Measurements from ENCODE around the gene CFAP61. TPM values are rescaled to one million over a fixed set of nuclear protein-coding genes. Genes with fewer than 3 reads are reported as not detected.

The CFAP61 gene
- polyA plus RNA-seq, 3 donors = 3.3 to 4.9 (median 4.3) TPM

DNA sequence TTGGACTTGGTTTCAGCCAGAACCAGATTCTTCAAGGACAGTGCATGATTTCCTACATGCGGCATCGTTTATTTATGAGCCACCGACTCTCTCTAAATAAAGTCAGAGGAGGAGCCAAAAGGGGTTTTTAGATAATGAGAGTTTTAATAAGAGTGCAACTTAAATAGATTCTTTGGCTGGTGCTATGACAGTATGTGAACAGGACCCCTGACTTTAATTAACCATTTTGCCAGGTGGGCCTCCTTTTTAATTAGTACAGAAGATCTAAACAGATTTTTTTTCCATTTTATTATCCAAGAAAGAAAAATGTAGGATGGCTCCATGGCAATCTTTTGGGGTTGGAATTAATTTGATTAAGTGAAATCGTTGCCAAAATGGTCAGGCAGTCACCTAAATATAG lies 240.8 kb downstream of the CFAP61 start:
- no peak for DNase-seq (ENCODE audit: extremely low read depth in 1 of 11, low read depth in 9 of 11, low spot score in 4 of 11)

- no peak for DNase-seq (ENCODE audit: extremely low read depth in 1 of 11, low read depth in 9 of 11, low spot score in 4 of 11)
Measured at GRCh38 chr20:20293691-20294385, 241.5 kb downstream of the CFAP61 start.

DNA sequence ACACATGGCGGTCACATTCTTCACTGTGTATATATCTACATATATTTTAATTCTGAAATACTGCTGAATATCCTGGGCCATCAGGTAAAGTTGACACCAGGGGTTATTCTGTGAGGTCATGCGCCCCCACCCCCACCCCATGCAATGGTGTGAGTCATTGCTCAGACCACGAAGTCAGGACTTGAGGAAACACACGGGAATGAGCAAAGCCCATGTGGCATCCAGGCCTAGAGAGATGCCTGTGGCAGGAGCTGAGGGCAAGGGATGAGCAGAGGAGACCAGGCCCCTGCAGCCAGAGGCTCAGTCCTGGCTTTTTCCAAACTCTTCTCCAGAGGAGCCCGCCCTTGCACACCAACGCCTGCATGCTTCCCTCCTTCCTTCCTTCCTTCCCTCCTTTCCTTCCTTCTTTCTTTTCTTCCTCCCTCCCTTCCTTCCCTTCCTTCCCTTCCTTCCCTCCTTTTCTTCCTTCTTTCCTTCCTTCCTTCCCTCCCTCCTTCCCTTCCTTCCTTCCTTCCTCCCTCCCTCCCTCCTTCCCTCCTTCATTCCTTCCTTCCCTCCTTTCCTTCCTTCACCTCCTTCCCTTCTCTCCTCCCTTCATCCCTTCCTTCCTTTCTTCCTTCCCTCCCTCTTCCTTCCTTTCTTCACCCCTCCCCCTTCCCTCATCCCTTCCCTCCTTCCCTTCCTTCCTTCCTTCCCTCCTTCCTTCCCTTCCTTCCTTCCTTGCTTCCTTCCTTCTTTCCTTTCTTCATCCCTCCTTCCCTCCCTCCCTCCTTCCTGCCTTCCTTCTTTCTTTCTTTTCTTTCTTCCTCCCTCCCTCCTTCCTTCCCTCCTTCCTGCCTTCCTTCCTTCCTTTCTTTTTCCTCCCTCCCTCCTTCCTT lies 243.5 kb downstream of the CFAP61 start:
- no peak for DNase-seq (ENCODE audit: extremely low read depth in 1 of 11, low read depth in 9 of 11, low spot score in 4 of 11)

GRCh38 chr20:20297181-20297580 lies 244.8 kb downstream of the CFAP61 start:
- DNase-seq (ENCODE audit: extremely low read depth in 1 of 11, low read depth in 9 of 11, low spot score in 4 of 11) = no peak

DNA sequence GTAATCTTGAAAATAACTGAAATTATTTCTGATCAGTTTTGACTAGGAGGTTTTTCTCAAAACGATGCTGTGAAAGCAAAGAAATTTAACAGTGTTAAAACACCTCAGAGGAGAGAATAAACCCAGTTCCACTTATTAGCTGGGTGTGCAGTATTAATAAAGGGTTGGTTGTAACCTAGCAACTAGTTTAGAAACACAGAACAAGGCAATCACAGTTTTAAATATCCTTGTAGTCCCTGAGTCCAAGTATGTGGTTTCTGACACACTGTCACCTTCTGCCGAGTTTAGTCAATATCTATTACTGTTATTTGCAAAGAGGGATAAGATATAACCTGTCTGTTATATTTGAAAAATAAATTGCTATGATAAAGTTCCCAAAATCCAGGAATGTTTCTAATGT lies 245.4 kb downstream of the CFAP61 start:
- DNase-seq (ENCODE audit: extremely low read depth in 1 of 11, low read depth in 9 of 11, low spot score in 4 of 11) = no peak

DNA sequence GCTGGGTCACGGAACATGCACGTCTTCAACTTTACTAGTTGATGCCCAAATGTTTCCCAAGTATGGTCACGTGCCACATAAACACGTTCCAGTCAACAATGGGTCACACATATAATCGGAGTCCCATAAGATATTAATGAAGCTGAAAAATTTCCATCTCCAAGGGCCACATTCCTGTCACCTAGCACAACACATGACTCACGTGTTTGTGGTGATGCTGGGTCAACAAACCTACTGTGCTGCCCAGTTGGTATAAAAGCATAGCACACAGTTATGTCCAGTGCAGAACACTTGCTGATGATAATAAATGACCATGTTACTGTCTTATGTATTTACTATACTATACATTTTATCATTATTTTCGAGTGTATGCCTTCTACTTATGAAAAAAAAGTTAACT lies 247.6 kb downstream of the CFAP61 start:
- DNase-seq (ENCODE audit: extremely low read depth in 1 of 11, low read depth in 9 of 11, low spot score in 4 of 11) = no peak

- no peak for DNase-seq (ENCODE audit: extremely low read depth in 1 of 11, low read depth in 9 of 11, low spot score in 4 of 11)
Measured at GRCh38 chr20:20303320-20303719, 251.0 kb downstream of the CFAP61 start.

DNA sequence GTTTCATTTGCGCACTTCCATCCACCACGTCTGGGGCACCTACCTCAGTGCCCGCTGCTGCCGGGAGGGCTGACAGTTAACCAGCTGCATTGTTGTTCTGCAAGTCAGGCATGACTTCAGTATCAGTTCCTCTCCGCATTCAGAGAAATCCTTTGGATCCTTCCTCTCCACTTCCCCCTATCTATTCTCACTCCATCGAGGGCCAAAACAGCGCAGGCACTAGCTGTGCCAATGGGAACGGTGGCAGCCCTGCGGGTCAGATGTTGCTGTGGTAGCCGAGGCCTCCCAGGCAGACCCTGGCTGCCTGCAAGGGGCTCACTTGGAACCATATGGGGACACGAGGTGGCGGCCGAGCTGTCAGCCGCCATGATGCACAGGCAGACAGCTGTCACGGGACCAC lies 251.4 kb downstream of the CFAP61 start:
- DNase-seq (ENCODE audit: extremely low read depth in 1 of 11, low read depth in 9 of 11, low spot score in 4 of 11) = no peak

DNA sequence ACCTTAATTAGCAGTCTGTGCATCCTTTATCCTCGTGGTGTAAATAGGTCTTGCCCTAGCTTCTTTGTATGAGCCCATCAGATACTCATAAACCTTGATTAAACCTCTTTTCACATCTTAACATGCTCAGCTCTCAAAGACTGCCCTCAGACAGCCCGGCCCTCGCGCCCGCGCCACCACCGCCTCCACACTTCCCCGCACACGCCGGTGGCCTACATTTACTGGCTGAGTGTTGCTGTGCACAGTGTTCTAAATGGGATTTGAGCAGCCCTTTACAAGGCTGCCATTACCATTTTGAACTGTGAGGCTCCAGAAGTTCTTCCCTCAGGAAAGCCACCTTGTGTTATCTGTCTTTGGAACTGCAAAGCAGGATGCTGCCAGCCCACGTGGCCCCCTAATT lies 252.6 kb downstream of the CFAP61 start:
- DNase-seq (ENCODE audit: extremely low read depth in 1 of 11, low read depth in 9 of 11, low spot score in 4 of 11) = no peak

GRCh38 chr20:20312562-20312961 lies 260.2 kb downstream of the CFAP61 start:
- DNase-seq (ENCODE audit: extremely low read depth in 1 of 11, low read depth in 9 of 11, low spot score in 4 of 11) = no peak

- no peak for DNase-seq (ENCODE audit: extremely low read depth in 1 of 11, low read depth in 9 of 11, low spot score in 4 of 11)
Measured at GRCh38 chr20:20317195-20317594, 264.9 kb downstream of the CFAP61 start.

- DNase-seq (ENCODE audit: extremely low read depth in 1 of 11, low read depth in 9 of 11, low spot score in 4 of 11) = no peak
Measured at GRCh38 chr20:20317621-20318364, 265.5 kb downstream of the CFAP61 start.

DNA sequence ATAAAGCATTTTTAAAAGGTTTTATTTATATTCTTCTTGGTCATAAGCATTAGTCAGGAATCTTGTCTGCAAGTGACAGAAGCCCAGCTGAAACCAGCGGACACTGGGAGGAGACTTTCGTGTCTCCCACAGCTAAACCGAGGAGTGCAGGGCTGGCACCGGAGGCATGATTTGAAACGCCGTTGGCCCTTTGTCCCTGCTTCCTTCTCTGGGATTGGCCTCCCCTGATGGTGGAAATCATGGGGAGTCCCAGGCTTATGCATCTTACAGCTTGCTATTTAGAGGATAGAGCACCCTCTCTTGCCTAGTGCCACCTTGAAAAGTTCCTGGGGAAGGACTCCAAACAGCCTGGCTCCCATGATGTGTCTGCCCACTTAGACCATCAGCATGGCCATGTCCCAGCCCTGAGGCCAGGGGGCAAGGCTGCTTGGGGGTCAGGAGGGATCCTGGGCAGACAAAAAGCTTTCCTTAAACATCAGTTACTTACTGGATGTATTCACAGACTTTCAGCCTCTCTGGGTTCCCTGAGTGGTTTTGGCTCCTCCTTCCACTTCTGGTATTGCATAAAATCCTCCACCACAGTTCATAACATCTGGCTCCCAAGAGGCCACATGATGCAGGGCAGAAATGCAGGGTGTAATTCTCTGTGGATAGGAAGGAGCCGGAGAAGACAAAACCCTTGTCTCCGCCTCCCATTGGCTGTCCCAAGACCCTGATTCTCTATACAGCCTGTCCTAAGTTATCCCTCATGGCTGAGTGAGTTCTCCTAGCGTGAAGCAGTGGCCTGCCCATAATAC lies 266.2 kb downstream of the CFAP61 start:
- DNase-seq (ENCODE audit: extremely low read depth in 1 of 11, low read depth in 9 of 11, low spot score in 4 of 11) = no peak

- no peak for DNase-seq (ENCODE audit: extremely low read depth in 1 of 11, low read depth in 9 of 11, low spot score in 4 of 11)
Measured at GRCh38 chr20:20321134-20321533, 268.8 kb downstream of the CFAP61 start.

DNA sequence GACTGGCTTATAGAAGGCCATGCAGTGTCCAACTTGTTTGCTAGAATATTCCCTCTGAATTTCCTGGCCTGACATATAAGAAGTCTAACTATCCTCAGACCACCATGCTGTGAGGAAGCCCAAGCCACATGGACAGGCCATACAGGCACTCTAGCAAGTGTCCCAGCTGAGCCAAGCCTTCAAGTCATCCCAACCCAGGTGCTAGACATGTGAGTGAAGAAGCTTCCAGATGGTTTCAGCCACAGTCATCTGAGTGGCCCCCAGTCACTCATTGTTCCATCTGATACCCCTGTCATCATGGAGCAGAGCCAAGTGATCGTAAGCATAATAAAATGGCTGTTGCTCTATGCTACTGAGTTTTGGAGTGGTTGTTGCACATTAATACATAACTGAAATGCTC lies 269.6 kb downstream of the CFAP61 start:
- DNase-seq (ENCODE audit: extremely low read depth in 1 of 11, low read depth in 9 of 11, low spot score in 4 of 11) = no peak

DNA sequence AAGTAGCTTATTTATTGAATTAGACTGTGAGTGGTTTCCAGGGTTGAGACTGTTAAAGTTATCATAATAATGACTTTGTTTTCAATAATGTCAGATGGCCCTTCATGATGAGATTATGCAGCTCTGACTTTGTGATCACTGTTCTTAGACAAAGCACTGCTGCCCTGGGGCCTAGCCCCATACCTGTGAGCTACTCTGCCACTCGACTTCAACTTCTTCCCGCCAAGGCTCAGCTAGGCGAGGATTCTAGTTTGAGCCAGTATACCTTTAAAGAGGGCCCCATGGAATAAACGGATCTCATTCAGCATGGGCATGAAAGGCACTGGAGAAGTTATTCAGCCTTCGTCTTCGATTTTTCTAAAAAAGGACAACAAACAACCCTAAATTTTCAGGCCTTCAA lies 270.6 kb downstream of the CFAP61 start:
- no peak for DNase-seq (ENCODE audit: extremely low read depth in 1 of 11, low read depth in 9 of 11, low spot score in 4 of 11)

DNA sequence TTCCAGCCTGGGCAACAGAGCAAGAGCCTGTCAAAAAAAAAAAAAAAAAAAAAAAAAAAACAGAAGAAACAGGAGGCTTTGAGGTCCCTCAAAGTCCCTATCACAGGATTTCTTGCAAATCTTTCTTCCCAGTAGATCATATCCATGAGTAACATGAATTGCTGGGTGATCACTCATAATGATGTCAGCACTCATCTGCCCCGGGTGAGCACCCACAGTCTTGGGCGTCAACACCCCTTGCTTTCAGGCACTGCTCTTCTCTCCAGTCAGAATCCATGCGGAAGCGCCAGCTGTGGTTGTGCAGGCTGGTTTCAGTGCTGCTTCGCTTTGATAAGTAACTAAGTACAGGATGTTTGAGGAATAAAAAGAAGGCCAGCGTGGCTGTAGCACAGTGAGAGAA lies 275.4 kb downstream of the CFAP61 start:
- no peak for DNase-seq (ENCODE audit: extremely low read depth in 1 of 11, low read depth in 9 of 11, low spot score in 4 of 11)

- DNase-seq (ENCODE audit: extremely low read depth in 1 of 11, low read depth in 9 of 11, low spot score in 4 of 11) = no peak
Measured at GRCh38 chr20:20329564-20329963, 277.2 kb downstream of the CFAP61 start.

DNA sequence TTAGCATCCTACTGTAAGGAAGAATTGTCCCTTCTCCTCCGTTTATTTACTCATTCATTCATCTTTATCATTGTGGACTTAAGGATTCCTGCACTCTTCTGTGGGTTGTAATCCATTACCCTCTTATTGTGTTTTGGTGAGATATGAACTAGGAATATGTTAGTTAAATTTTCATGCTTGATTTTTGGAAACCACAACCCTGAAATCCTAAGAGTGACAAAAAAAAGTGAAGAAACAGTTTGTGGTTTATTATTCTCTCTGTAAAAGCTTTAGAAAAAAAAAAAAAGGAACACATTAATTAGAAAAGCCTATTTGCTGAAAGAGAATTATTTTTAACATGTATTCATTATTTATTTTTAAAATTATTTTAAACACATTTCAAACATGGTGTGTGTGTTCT lies 278.8 kb downstream of the CFAP61 start:
- DNase-seq (ENCODE audit: extremely low read depth in 1 of 11, low read depth in 9 of 11, low spot score in 4 of 11) = no peak
